HEK293 (cell line): ENCODE data around the gene GMEB2.

ENCODE experiments used
- CTCF ChIA-PET: fragments of 350-600 bp; formaldehyde crosslinking; extraction: SDS; loops from one replicate; lab custom pipeline; 2021; ENCODE audit warnings: antibody characterized with exemption; lab: Yijun Ruan, JAX
- POLR2A ChIA-PET: fragments of 300-600 bp; formaldehyde crosslinking; extraction: SDS; loops from one replicate; lab custom pipeline; 2020; ENCODE audit warnings: antibody characterized with exemption, inconsistent platforms; lab: Yijun Ruan, JAX
- H3K27ac ChIP-seq: fragments of 200-500 bp; sonication (Bioruptor generic); 2 replicates; pipeline ENCODE4 v1.5.1; 2014; ENCODE audit warnings: low read depth, low read length, control low read depth, inconsistent platforms; ENCODE audit errors: extremely low read depth
- H3K36me3 ChIP-seq, 2 experiments: fragments of 200-500 bp in 1 of 2; sonication (Bioruptor generic) in 1 of 2; 1 replicate in 1 of 2; 2 replicates in 1 of 2; pipeline ENCODE4 v1.5.1; 2014 to 2017; ENCODE audit warnings: inconsistent platforms in 2 of 2, low read length in 2 of 2; ENCODE audit not compliant: control insufficient read depth in 2 of 2, insufficient read depth in 1 of 2
- H3K4me1 ChIP-seq: fragments of 200-500 bp; sonication (Bioruptor generic); 2 replicates; pipeline ENCODE4 v1.5.1; 2014; ENCODE audit warnings: mild to moderate bottlenecking, low read length, inconsistent platforms; ENCODE audit not compliant: control insufficient read depth, insufficient read depth
- H3K4me3 ChIP-seq: 2 replicates; pipeline ENCODE4 v1.5.1; 2011; ENCODE audit warnings: low read depth, mild to moderate bottlenecking, control low read depth, low read length, moderate library complexity
- H3K9me3 ChIP-seq: fragments of 200-500 bp; sonication (Bioruptor generic); 2 replicates; pipeline ENCODE4 v1.5.1; 2014; ENCODE audit warnings: low read depth, low read length, inconsistent platforms; ENCODE audit not compliant: control insufficient read depth, insufficient read depth
- BCL11A ChIP-seq: fragments of 450-650 bp; formaldehyde crosslinking; IDR thresholded peaks from 2 replicates; pipeline ENCODE4 v1.5.1; 2016; ENCODE audit warnings: low read depth, missing biosample characterization, missing genetic modification characterization
- IKZF3 ChIP-seq: fragments of 450-650 bp; IDR thresholded peaks from 2 replicates; pipeline ENCODE4 v1.5.0; 2018; ENCODE audit warnings: missing biosample characterization, mild to moderate bottlenecking, missing genetic modification characterization, moderate library complexity
- YY2 ChIP-seq: fragments of 450-650 bp; formaldehyde crosslinking; IDR thresholded peaks from 2 replicates; pipeline ENCODE4 v1.5.1; 2016; ENCODE audit warnings: missing biosample characterization, missing genetic modification characterization
- ZNF302 ChIP-seq: fragments of 450-650 bp; formaldehyde crosslinking; IDR thresholded peaks from 2 replicates; pipeline ENCODE4 v1.5.1; 2016; ENCODE audit warnings: missing biosample characterization, missing genetic modification characterization, low read depth
- ZNF311 ChIP-seq: fragments of 450-650 bp; formaldehyde crosslinking; IDR thresholded peaks from 2 replicates; pipeline ENCODE4 v1.5.1; 2017; ENCODE audit warnings: missing biosample characterization, missing genetic modification characterization, borderline replicate concordance
- ZNF37A ChIP-seq: fragments of 450-650 bp; IDR thresholded peaks from 2 replicates; pipeline ENCODE4 v1.5.1; 2018; ENCODE audit warnings: missing biosample characterization, missing genetic modification characterization
- ZNF596 ChIP-seq: fragments of 450-650 bp; IDR thresholded peaks from 2 replicates; pipeline ENCODE4 v1.5.0; 2018; ENCODE audit warnings: missing biosample characterization, mild to moderate bottlenecking, missing genetic modification characterization, moderate library complexity
- ZNF610 ChIP-seq: fragments of 450-650 bp; formaldehyde crosslinking; IDR thresholded peaks from 2 replicates; pipeline ENCODE4 v1.5.1; 2016; ENCODE audit warnings: missing biosample characterization, missing genetic modification characterization, borderline replicate concordance
- ZNF768 ChIP-seq: fragments of 450-650 bp; formaldehyde crosslinking; IDR thresholded peaks from 2 replicates; pipeline ENCODE4 v1.5.1; 2018; ENCODE audit warnings: missing biosample characterization, mild to moderate bottlenecking, missing genetic modification characterization
- ZNF776 ChIP-seq: fragments of 450-650 bp; formaldehyde crosslinking; IDR thresholded peaks from 2 replicates; pipeline ENCODE4 v1.5.0; 2017; ENCODE audit warnings: missing biosample characterization, missing genetic modification characterization, borderline replicate concordance
- ZXDB ChIP-seq: fragments of 450-650 bp; formaldehyde crosslinking; IDR thresholded peaks from 2 replicates; pipeline ENCODE4 v1.5.1; 2016; ENCODE audit warnings: missing biosample characterization, missing genetic modification characterization
- TF ChIP-seq, protein P1 (sequence below): fragments of 450-650 bp; formaldehyde crosslinking; IDR thresholded peaks from 2 replicates; pipeline ENCODE4 v1.5.1; 2016; ENCODE audit warnings: missing biosample characterization, missing genetic modification characterization
- TF ChIP-seq, protein P2 (sequence below): fragments of 450-650 bp; formaldehyde crosslinking; IDR thresholded peaks from 2 replicates; pipeline ENCODE4 v1.5.1; 2016; ENCODE audit warnings: missing biosample characterization, missing genetic modification characterization
- TF ChIP-seq, protein P3 (sequence below): fragments of 450-650 bp; formaldehyde crosslinking; IDR thresholded peaks from 2 replicates; pipeline ENCODE4 v1.5.1; 2016; ENCODE audit warnings: missing biosample characterization, missing genetic modification characterization
- TF ChIP-seq, protein P4 (sequence below): fragments of 450-650 bp; formaldehyde crosslinking; IDR thresholded peaks from 2 replicates; pipeline ENCODE4 v1.5.1; 2016; ENCODE audit warnings: missing biosample characterization, missing genetic modification characterization

Gene GMEB2

DNA sequence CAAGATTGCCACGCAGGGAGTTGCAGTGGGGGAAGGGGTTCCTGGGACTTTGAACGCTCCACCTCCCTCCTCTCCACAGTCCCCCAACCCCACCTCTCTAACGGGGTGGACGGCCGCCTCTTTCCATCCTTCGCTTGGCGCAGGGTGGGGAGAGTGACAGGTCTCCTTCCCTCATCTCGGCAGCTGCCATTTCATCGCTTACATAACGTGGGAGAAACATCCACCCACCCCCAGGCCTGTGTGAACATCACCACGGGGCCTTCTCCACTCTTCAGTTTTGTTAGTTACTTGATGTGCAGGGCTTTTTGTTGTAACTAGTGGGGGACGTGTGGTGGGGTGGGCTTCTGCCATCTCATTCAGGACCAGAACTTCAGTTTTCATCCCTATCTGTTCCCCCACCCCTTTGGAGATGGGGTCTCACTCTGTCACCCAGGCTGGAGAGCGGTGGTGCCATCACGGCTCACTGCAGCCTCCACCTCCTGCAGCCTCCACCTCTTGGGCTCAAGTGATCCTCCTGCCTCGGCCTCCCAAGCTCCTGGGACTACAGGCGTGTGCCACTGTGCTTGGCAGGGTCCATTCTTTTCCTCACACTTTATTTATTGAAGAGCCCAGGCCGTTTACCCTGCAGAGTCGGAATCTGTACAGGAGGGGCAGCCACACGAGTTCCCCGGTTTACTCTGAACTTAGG is 48.9 kb upstream of the GMEB2 start:
- CTCF ChIA-PET = no interaction called here
- Histone ChIP-seq H3K4me3 (no peak overlapping the region), H3K9me3 (no peaks in the 10 kb centered on the region), H3K4me1 (no peaks in the 10 kb centered on the region), H3K36me3 (peaks cover 8 to 58% of the 10 kb centered on the region in 2 experiments; a peak in 2 of 3 replicates), H3K27ac (no peak overlapping the region)
- TF ChIP-seq IKZF3 (tag by site-specific recombination) = no peak
- POLR2A ChIA-PET = no interaction called here

DNA sequence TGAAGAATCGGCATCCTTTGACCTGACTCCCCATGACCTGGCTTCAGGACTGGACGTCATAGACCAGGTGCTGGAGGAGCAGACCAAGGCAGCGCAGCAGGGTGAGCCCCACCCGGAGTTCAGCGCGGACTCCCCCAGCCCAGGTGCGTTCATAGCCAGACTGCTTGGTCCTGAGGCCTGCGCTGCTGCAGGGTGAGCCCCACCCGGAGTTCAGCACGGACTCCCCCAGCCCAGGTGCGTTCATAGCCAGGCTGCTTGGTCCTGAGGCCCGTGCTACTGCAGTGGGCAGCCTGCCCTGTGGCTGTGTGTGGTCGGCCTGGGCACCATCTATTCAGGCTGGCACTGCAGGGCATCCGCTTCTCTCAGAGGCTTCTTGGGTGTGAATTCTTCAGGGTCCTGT is 47.0 kb upstream of the GMEB2 start:
- no peak for TF ChIP-seq ZNF311
- TF ChIP-seq, protein P1, sequence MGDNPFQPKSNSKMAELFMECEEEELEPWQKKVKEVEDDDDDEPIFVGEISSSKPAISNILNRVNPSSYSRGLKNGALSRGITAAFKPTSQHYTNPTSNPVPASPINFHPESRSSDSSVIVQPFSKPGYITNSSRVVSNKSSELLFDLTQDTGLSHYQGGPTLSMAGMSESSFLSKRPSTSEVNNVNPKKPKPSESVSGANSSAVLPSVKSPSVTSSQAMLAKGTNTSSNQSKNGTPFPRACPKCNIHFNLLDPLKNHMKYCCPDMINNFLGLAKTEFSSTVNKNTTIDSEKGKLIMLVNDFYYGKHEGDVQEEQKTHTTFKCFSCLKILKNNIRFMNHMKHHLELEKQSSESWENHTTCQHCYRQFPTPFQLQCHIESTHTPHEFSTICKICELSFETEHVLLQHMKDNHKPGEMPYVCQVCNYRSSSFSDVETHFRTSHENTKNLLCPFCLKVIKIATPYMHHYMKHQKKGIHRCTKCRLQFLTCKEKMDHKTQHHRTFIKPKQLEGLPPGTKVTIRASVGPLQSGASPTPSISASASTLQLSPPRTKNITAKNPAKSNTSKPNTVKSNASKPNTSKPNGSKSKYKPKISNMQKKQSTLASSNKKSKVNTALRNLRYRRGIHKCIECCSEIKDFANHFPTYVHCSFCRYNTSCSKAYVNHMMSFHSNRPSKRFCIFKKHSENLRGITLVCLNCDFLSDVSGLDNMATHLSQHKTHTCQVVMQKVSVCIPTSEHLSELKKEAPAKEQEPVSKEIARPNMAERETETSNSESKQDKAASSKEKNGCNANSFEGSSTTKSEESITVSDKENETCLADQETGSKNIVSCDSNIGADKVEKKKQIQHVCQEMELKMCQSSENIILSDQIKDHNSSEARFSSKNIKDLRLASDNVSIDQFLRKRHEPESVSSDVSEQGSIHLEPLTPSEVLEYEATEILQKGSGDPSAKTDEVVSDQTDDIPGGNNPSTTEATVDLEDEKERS = no peak
- TF ChIP-seq ZNF596 (tag by site-specific recombination) = no peak
- no peak for TF ChIP-seq ZNF37A (tag by site-specific recombination)
- TF ChIP-seq, protein P2, sequence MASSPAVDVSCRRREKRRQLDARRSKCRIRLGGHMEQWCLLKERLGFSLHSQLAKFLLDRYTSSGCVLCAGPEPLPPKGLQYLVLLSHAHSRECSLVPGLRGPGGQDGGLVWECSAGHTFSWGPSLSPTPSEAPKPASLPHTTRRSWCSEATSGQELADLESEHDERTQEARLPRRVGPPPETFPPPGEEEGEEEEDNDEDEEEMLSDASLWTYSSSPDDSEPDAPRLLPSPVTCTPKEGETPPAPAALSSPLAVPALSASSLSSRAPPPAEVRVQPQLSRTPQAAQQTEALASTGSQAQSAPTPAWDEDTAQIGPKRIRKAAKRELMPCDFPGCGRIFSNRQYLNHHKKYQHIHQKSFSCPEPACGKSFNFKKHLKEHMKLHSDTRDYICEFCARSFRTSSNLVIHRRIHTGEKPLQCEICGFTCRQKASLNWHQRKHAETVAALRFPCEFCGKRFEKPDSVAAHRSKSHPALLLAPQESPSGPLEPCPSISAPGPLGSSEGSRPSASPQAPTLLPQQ (tag by site-specific recombination) = no peak
- no peak for TF ChIP-seq ZNF776 (tag by site-specific recombination)
- TF ChIP-seq, protein P3, sequence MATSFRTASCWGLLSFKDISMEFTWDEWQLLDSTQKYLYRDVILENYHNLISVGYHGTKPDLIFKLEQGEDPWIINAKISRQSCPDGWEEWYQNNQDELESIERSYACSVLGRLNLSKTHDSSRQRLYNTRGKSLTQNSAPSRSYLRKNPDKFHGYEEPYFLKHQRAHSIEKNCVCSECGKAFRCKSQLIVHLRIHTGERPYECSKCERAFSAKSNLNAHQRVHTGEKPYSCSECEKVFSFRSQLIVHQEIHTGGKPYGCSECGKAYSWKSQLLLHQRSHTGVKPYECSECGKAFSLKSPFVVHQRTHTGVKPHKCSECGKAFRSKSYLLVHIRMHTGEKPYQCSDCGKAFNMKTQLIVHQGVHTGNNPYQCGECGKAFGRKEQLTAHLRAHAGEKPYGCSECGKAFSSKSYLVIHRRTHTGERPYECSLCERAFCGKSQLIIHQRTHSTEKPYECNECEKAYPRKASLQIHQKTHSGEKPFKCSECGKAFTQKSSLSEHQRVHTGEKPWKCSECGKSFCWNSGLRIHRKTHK = no peak
- TF ChIP-seq ZNF610 = no peak
- no peak for TF ChIP-seq YY2 (tag by site-specific recombination)
- TF ChIP-seq ZNF302 (tag by site-specific recombination) = no peak
- no peak for TF ChIP-seq ZNF768 (tag by site-specific recombination)
- TF ChIP-seq, protein P4, sequence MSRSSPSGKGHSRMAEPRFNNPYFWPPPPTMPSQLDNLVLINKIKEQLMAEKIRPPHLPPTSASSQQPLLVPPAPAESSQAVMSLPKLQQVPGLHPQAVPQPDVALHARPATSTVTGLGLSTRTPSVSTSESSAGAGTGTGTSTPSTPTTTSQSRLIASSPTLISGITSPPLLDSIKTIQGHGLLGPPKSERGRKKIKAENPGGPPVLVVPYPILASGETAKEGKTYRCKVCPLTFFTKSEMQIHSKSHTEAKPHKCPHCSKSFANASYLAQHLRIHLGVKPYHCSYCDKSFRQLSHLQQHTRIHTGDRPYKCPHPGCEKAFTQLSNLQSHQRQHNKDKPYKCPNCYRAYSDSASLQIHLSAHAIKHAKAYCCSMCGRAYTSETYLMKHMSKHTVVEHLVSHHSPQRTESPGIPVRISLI (tag by site-specific recombination) = no peak
- no peak for TF ChIP-seq BCL11A
- TF ChIP-seq ZXDB (tag by site-specific recombination) = no peak
- ChIA-PET CTCF (no interaction called here), POLR2A (interaction anchor here (0.7 kb wide), 1 partner anchor 144 kb away, joined by 3 read pairs; no protein-coding TSS in a partner anchor)
- Histone ChIP-seq H3K9me3 (no peaks in the 10 kb centered on the region), H3K27ac (no peak overlapping the region), H3K4me1 (no peaks in the 10 kb centered on the region), H3K4me3 (no peak overlapping the region), H3K36me3 (peaks cover 9 to 65% of the 10 kb centered on the region in 2 experiments; a peak in 2 of 3 replicates)
